GM18520 (cell line): ENCODE results near the gene GRIN2C.
"Not testable (repeated sequence)": the region's sequence is repeated elsewhere in the genome, so short reads cannot be mapped to it uniquely, and the experiment has no call there.

Experiments
- ATAC-seq: cut with Tn5 transposase; IDR thresholded peaks from one replicate; pipeline ENCODE4 v1.9.1; 2021; ENCODE audit not compliant: unreplicated experiment

GRIN2C gene

DNA sequence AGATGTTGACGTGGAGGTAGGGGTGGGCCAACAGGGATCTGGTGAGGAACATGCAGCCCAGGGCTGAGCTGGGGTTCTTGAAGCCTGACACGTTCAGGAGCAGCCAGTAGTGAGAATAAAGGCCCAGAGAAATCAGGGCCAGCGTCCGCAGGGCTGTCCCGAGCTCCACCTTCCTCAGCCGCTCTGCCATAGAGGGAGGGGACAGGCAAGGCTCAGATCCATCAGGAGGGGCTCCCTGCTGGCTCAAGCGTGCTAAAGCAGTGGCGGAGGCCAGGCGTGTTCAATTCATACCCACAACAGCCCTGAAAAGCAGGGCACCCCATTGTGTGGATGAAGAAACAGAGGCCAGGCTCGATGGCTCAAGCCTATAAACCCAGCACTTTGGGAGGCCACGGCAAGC lies 21.4 kb upstream of the GRIN2C start:
- no peak for ATAC-seq

- no peak for ATAC-seq
Measured at GRCh38 chr17:74879308-74879707, 19.6 kb upstream of the GRIN2C start.

- no peak for ATAC-seq
Measured at GRCh38 chr17:74878658-74879057, 19.0 kb upstream of the GRIN2C start.

DNA sequence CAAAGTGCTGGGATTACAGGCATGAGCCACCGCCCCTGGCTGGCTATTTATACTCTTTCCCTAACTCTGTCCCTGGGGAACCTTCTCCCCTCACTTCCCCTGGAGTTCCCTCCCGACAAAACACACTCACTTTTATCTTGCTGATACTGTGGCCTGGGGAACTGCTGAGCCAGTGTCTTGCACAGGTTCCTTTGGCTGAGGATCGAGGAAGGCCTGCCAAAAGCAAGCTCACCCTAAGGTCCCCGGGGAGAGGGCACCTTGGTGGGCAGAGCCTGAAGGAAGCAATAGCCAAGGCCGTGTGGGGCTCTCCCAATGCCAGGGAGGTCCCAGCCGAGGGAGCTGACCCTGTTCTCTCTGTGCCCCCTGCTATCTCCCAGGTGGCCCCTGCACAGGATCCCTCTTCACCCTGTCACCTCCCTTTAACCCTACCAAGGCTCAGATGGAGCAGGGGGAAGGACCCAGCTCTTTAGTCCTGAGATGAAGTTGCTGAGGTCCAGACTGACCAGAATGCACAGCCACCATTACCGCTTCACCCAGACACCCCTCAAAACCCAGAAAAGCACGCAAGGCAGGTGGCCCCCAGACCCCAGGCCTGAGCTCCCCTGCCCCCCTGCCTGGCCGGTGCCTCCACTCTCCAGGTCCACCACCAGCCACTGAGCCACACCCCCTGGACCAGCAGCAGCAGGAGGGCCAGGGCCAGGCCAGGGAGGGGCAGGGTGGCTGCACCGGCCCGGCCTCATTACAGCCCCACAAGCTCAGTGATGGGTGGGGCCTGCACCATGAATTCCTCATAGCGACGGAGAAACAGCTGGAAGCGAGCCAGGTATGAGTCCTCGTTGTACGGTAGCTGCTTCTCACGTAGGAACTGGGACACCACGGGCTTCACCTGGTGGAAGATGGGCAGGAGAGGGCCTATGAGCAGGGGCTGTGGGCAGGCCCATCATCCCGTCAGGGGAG lies 18.2 kb upstream of the GRIN2C start:
- ATAC-seq, result no peak

DNA sequence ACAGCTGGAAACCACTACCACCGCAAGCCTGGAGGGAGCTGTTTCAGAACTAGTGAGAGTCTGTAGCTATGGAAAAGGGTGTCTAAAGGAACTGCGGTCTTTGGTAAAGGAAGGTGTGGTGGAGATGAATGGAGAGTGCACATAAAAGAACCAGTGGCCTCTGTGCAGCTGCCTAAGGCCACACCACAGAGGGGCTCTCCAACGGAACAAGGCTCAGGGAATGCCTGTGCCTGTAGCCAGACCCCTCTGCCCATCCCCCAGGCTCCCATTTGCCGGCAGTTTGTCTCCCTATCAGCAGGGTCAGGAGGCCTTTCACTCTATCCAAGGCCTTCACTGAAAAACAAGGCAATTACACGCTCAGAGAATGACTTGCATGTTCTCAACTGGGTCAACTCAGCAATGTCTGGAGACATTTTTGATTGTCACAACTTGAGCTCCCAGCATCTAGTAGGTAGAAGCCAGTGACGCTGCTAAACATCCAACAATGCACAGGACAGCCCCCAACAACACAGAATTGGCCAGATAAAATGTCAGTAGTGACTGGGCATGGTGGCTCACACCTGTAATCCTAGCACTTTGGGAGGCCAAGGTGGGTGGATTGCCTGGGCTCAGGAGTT lies 16.4 kb upstream of the GRIN2C start:
- ATAC-seq, result no peak

- ATAC-seq, result no peak
Measured at GRCh38 chr17:74875155-74875976, 15.7 kb upstream of the GRIN2C start.

- ATAC-seq, result no peak
Measured at GRCh38 chr17:74874615-74875037, 14.9 kb upstream of the GRIN2C start.

GRCh38 chr17:74873874-74874614 lies 14.4 kb upstream of the GRIN2C start:
- no peak for ATAC-seq

DNA sequence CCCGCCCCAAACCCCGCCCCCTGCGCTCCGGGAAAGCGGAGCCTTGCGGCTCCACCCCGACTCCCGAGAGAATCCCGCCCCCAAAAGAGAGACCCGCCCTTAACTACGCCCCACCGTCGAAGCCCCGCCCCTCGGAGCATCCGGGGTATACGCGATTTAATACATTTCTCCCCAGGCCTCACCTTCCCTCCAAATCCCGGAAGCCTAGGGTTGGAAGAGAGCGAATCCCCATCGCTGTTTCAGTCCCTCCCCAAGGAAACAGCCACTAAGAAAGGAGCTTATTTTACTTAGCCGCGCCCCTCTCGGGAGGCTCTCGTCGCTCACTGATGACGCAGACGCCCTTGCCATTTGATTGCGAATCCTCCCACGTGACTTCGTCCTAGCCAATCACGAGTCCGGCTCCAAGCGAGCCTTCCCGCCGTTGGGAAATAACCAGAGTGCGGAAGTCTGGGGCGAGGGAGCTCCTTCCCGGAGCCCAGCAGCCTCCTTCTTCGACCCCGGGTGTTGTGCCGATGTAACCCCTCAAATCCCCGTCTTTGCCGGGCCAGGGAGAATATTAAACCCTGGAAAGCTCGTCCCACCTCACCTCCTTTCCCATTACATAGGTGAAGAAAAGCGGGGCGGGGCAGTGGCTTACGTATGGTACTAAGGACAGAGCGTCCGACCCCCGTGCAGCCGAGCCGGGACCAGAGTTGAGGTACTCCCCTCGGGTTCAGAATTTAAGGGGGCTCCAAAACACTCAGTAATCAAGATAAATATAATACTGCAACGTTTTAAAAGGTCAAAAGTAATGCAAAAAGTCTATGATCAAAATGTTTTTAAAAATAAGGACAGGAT lies 13.6 kb upstream of the GRIN2C start:
- ATAC-seq, result peak; percentile 90

DNA sequence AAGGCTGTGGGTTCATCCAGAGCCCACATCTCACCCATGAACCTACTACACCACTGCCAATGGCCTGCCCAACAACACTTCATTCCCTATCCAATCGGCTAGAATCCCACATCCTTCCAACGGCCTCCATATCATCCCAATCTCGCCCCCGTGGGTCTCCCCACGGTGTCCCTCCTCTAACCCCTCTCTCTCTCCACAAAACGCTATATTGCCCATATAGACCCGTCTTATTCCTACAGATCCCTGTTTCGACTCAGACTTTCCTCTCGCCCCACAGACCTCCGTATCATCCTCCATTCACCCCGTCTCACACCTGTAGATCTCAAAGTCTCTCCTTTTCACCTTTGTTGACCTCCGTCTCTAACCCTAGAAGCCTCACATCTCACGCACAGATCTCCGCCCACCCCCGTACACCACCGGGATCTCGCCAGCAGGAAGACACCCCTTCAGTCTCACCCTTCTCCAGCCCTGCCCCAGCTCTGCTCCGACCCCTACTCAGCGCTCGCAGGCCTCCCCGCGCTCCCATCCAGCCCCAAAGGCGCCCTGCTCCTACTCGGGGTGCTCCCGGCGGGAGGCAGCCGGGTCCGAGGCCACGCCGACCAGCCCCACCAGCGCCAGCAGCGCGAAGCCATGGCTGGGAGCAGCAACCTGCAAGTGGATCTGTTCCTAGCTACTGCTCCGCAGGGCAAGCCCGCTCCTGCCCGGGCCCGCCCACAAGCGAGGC lies 12.8 kb upstream of the GRIN2C start, which contains the start of gene FDXR:
Gene FDXR (minus strand): TSS at position 682 of the 724 bp plus-strand sequence. CDS start 50 bp downstream, at position 632.
- no peak for ATAC-seq

GRCh38 chr17:74871356-74872076 lies 11.8 kb upstream of the GRIN2C start:
- ATAC-seq, result no peak

GRCh38 chr17:74870512-74870911 lies 10.8 kb upstream of the GRIN2C start:
- ATAC-seq, result no peak

DNA sequence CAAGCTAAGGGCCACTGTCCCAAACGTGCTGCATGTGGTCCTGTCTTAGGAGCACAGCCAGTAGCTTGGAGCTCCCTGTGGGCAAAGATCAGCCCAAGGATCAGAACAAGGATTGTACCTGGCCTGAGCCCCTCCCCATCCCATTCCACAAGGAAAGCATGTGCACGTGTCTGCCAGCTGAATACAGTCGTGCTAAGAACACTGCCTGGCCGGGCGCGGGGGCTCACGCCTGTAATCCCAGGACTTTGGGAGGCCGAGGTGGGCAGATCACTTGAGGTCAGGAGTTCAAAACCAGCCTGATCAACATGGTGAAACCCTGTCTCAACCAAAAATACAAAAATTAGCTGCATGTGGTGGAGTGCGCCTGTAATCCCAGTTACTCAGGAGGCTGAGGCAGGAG lies 10.3 kb upstream of the GRIN2C start:
- ATAC-seq, result not testable (repeated sequence)

DNA sequence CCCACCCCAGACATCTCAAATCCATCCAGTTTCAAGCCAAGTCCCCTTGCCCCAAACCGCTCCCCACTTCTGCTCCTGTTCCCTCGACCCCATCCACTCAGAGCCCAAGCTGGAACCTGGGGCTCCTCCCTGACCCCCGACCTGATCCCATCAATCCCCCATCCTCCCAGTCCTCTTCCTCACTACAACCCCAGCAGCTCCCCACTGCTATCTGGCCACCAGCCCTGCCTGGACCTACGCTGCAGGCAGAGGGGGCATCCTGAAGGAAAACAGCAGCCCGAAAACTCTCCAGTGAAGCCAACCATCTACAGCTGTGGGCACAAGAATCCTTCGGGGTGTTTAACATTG lies 9.2 kb upstream of the GRIN2C start:
- no peak for ATAC-seq

- ATAC-seq, result no peak
Measured at GRCh38 chr17:74868251-74868907, 8.7 kb upstream of the GRIN2C start.

DNA sequence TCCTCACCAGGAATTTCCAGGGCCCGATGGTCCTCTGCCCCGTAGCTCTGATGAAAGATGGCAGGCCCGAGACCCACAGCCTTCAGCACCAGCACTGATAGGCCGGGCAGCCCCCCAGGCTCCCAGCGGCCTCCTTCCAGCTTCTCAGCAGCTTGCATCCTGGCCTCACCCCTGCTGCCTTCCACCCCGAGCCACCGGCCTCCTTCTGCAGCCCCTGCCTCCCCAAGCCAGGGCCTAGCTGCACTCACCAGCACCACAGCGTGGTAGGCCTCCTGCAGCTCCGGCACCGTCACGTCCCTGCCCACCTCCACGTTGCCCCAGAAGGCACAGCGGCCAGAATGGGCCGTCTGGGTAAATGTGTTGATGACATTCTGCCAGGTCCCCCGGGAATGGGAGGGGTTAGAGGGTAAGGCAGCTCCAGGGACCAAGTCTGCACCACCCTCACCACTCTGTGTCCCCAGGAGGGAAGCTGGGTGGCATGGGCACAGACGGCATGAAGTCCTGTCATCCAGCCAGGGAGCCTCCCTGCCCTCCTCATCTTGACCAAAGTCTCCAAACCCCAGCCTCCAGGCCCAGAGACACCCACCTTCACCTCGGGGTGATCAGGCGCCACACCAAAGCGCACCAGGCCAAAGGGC lies 6.6 kb upstream of the GRIN2C start:
- no peak for ATAC-seq

DNA sequence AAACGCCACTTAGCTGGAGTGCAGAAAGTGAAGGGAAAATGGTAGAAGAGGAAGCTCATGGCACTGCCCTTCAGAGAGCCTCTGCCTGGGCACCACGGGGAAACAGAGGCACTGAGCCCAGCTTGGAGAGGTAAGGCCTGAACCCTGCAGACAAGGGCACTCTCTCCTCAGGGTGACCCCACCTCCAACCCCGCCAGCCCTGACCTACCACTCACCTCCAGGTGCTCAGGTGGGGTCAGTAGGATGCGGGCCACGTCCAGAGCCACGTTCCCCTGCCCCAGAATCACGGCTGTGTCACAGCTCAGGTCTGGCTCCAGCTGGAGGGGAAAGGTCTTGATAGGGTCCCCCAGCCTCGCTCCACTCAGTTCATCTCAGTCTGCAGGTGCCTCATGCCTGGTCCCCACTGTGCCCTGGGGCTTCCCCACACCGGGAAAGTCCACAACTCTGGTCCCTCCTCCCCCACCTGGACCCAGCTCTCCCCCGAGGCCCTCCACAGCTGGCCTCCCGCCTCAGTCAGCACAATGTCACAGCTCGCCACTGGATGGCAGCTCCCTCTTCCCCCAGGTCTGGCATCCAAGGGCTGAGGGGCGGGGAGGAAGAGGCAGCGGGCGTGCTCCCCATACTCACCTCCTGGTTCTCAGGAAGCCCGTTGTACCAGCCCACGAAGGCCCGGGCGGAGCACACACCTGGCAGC lies 6.0 kb upstream of the GRIN2C start:
- no peak for ATAC-seq
